ENCODE results near the gene KRT85. TPM values are rescaled to one million over a fixed set of nuclear protein-coding genes. Genes with fewer than 3 reads are reported as not detected.

The KRT85 gene
- total and polyA plus RNA-seq, 2 donors (not counting 1 experiment from before 2014, with no cell fraction given) = not detected

DNA sequence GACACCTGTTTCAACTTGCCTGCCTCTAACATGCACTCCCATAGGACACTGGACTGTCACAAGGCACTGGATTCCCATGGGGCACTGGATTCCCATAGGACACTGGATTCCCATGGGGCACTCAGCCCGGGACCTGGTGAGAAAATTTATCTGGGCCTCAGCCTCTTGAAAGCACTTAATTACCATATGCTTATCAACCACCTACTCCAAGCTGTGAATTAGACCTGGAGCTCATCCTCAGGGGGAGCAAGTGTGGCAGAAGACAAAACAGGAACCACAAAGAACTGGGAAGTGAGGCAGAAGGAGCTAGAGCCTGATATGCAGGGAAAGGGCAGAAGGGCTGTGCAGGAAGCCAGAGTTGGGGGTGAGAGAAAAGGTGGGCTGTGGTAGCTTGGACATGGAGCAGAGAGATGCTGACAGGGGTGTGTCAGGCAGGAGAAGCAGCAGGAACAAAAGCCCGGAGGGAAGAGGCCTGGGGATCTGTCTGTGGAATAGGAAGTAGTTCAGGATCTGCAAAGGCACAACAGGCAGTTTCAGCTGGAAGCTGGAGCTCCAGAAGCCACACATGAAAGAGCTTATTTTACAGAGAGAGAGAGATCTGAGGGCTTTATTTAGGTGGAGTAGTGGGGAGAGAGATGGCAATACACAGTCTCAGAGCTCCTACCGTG is 35.7 kb upstream of the KRT85 start:
- Histone ChIP-seq H3K4me2 (replicated peaks; ENCODE audit: low read depth, low read length, poor library complexity, severe bottlenecking) (no peak overlapping the region), H3K9me3 (ENCODE audit: control extremely low read depth in 1 of 3, control insufficient read depth in 2 of 3, insufficient read depth in 1 of 3, low read length in 2 of 3) (no peaks in the 10 kb centered on the region), H3K4me3 (ENCODE audit: control extremely low read depth in 1 of 5, extremely low read depth in 1 of 5, insufficient read depth in 1 of 5, low read depth in 2 of 5, low read length in 4 of 5) (no peak overlapping the region), H3K79me2 (ENCODE audit: control insufficient read depth, insufficient read depth, low read length) (no peaks in the 10 kb centered on the region), H3K9ac (ENCODE audit: low read length) (no peak overlapping the region), H2AFZ (ENCODE audit: insufficient read depth, low read depth, low read length, poor library complexity, severe bottlenecking) (no peak overlapping the region), H4K20me1 (ENCODE audit: control insufficient read depth, insufficient read depth, low read length, poor library complexity, severe bottlenecking) (no peaks in the 10 kb centered on the region), H3K27ac (ENCODE audit: low read length in 2 of 2) (no peak overlapping the region), H3K36me3 (replicated peaks in 1 of 2; ENCODE audit: control extremely low read depth in 1 of 2, control insufficient read depth in 1 of 2, extremely low read depth in 1 of 2, insufficient read depth in 2 of 2, low read length in 1 of 2) (no peaks in the 10 kb centered on the region), H3K4me1 (ENCODE audit: control insufficient read depth in 2 of 2, insufficient read depth in 2 of 2, low read length in 2 of 2) (no peaks in the 10 kb centered on the region), H3K27me3 (replicated peaks in 1 of 4; ENCODE audit: control extremely low read depth in 1 of 4, control insufficient read depth in 3 of 4, insufficient read depth in 4 of 4, low read length in 3 of 4) (peaks cover 0 to 3% (median 0%) of the 10 kb centered on the region in 4 experiments)
- CTCF ChIA-PET = no interaction called here
- DNase-seq (no peak), ATAC-seq (ENCODE audit: low read depth) (no peak)
- Mint-ChIP-seq H3K9me3 (ENCODE audit: insufficient read depth) (no peaks in the 10 kb centered on the region), H3K4me3 (no peak overlapping the region), H3K27ac (no peak overlapping the region), H3K4me1 (no peaks in the 10 kb centered on the region), H3K27me3 (peaks cover 14% of the 10 kb centered on the region)
- WGBS (ENCODE audit: insufficient coverage) = 70% methylated on average over 3 of the region's 3 CpGs
- intact Hi-C loops (cut with micrococcal nuclease) = no loop called here
- POLR2A ChIA-PET = no interaction called here
- TF ChIP-seq EZH2 (IDR thresholded peaks at IDR 0.05; ENCODE audit: borderline replicate concordance, insufficient read depth, low read depth, low read length, poor library complexity, severe bottlenecking) = no peak
- TF ChIP-seq, protein P1, sequence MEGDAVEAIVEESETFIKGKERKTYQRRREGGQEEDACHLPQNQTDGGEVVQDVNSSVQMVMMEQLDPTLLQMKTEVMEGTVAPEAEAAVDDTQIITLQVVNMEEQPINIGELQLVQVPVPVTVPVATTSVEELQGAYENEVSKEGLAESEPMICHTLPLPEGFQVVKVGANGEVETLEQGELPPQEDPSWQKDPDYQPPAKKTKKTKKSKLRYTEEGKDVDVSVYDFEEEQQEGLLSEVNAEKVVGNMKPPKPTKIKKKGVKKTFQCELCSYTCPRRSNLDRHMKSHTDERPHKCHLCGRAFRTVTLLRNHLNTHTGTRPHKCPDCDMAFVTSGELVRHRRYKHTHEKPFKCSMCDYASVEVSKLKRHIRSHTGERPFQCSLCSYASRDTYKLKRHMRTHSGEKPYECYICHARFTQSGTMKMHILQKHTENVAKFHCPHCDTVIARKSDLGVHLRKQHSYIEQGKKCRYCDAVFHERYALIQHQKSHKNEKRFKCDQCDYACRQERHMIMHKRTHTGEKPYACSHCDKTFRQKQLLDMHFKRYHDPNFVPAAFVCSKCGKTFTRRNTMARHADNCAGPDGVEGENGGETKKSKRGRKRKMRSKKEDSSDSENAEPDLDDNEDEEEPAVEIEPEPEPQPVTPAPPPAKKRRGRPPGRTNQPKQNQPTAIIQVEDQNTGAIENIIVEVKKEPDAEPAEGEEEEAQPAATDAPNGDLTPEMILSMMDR (IDR thresholded peaks at IDR 0.05) = no peak

DNA sequence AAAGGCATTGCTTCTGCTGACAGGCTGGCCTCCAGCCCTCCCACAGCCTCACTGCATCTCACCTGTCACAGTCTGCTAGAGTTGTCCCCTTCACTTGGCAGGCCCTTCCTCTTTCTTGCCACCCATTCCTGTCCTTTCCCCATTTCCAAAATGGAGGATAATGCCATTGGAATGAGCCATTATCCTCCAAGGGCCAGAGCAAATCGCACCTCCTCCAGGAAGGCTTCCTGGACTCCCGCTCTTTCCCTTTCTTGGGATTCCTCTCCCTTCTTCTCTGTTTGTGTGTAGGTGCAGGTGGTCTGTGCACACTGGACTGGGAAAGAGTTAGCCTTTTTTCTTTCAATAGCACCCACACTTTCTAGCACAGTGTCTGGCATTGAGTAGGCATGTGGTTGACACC is 35.1 kb upstream of the KRT85 start:
- Histone ChIP-seq H3K27ac (ENCODE audit: low read length in 2 of 2) (no peak overlapping the region), H3K9ac (ENCODE audit: low read length) (no peak overlapping the region), H3K4me3 (ENCODE audit: control extremely low read depth in 1 of 5, extremely low read depth in 1 of 5, insufficient read depth in 1 of 5, low read depth in 2 of 5, low read length in 4 of 5) (no peak overlapping the region), H3K79me2 (ENCODE audit: control insufficient read depth, insufficient read depth, low read length) (no peaks in the 10 kb centered on the region), H3K4me2 (replicated peaks; ENCODE audit: low read depth, low read length, poor library complexity, severe bottlenecking) (no peak overlapping the region), H4K20me1 (ENCODE audit: control insufficient read depth, insufficient read depth, low read length, poor library complexity, severe bottlenecking) (no peaks in the 10 kb centered on the region), H3K36me3 (replicated peaks in 1 of 2; ENCODE audit: control extremely low read depth in 1 of 2, control insufficient read depth in 1 of 2, extremely low read depth in 1 of 2, insufficient read depth in 2 of 2, low read length in 1 of 2) (no peaks in the 10 kb centered on the region), H2AFZ (ENCODE audit: insufficient read depth, low read depth, low read length, poor library complexity, severe bottlenecking) (no peak overlapping the region), H3K27me3 (replicated peaks in 1 of 4; ENCODE audit: control extremely low read depth in 1 of 4, control insufficient read depth in 3 of 4, insufficient read depth in 4 of 4, low read length in 3 of 4) (peaks cover 0 to 3% (median 0%) of the 10 kb centered on the region in 4 experiments), H3K9me3 (ENCODE audit: control extremely low read depth in 1 of 3, control insufficient read depth in 2 of 3, insufficient read depth in 1 of 3, low read length in 2 of 3) (no peaks in the 10 kb centered on the region), H3K4me1 (ENCODE audit: control insufficient read depth in 2 of 2, insufficient read depth in 2 of 2, low read length in 2 of 2) (no peaks in the 10 kb centered on the region)
- WGBS (ENCODE audit: insufficient coverage) = no CpG with 5 or more reads among the region's 2 CpGs
- no peak for DNase-seq
- Mint-ChIP-seq H3K27me3 (peaks cover 12% of the 10 kb centered on the region), H3K27ac (no peak overlapping the region), H3K9me3 (ENCODE audit: insufficient read depth) (no peaks in the 10 kb centered on the region), H3K4me3 (no peak overlapping the region), H3K4me1 (no peaks in the 10 kb centered on the region)
- no peak for ATAC-seq (ENCODE audit: low read depth)
- intact Hi-C loops (cut with micrococcal nuclease) = no loop called here
- TF ChIP-seq, protein P1 (IDR thresholded peaks at IDR 0.05) = no peak
- TF ChIP-seq EZH2 (IDR thresholded peaks at IDR 0.05; ENCODE audit: borderline replicate concordance, insufficient read depth, low read depth, low read length, poor library complexity, severe bottlenecking) = no peak
- ChIA-PET CTCF (no interaction called here), POLR2A (no interaction called here)

Measured in B cell (primary cell).